ENCODE measurements around the gene ULK4. TPM values are rescaled to one million over a fixed set of nuclear protein-coding genes. Genes with fewer than 3 reads are reported as not detected.

Gene ULK4
- total RNA-seq, 1 experiment from 2014 or later: 4.2 TPM

- Histone ChIP-seq H3K36me3 (ENCODE audit: control insufficient read depth, insufficient read depth, low read length) (no peaks in the 10 kb centered on the region; the same call in 1 of the 2 replicates), H3K4me3 (ENCODE audit: low read depth, low read length) (peak overlapping the region; percentile 97), H3K4me1 (peaks cover 37% of the 10 kb centered on the region), H3K27me3 (replicated peaks; ENCODE audit: control insufficient read depth, insufficient read depth, low read length) (no peaks in the 10 kb centered on the region), H3K9me3 (no peaks in the 10 kb centered on the region)
- Mint-ChIP-seq H3K36me3 (ENCODE audit: insufficient read depth, unreplicated experiment) (peaks cover 18% of the 10 kb centered on the region), H3K9me3 (ENCODE audit: unreplicated experiment) (no peaks in the 10 kb centered on the region), H3K27me3 (ENCODE audit: insufficient read depth, unreplicated experiment) (no peaks in the 10 kb centered on the region), H3K4me3 (ENCODE audit: unreplicated experiment) (peak overlapping the region; percentile 80), H3K27ac (ENCODE audit: unreplicated experiment) (peak overlapping the region; percentile 69), H3K4me1 (ENCODE audit: low read depth, unreplicated experiment) (peaks cover 19% of the 10 kb centered on the region)
- no peak for TF ChIP-seq CTCF (IDR thresholded peaks at IDR 0.05; ENCODE audit: insufficient read depth in 1 of 2, low read depth in 1 of 2, low read length in 1 of 2, severe bottlenecking in 1 of 2, unreplicated experiment in 1 of 2)
- DNase-seq: peak in 1 of 2 experiments; percentile 31
- POLR2A ChIA-PET: no interaction called here
- CTCF ChIA-PET: no interaction called here
- intact Hi-C loops (cut with micrococcal nuclease; ENCODE audit: unreplicated experiment): loop anchor here (5.0 to 10.0 kb wide), 4 partner anchors 117 to 876 kb away; no protein-coding TSS in a partner anchor
- no TSS peak for BruUV-seq (replicated peaks)
Measured at GRCh38 chr3:41200669-41201021, 761.3 kb downstream of the ULK4 start.

- Mint-ChIP-seq H3K27ac (ENCODE audit: unreplicated experiment) (peak overlapping the region; percentile 69), H3K4me1 (ENCODE audit: low read depth, unreplicated experiment) (peaks cover 19% of the 10 kb centered on the region), H3K27me3 (ENCODE audit: insufficient read depth, unreplicated experiment) (no peaks in the 10 kb centered on the region), H3K9me3 (ENCODE audit: unreplicated experiment) (no peaks in the 10 kb centered on the region), H3K4me3 (ENCODE audit: unreplicated experiment) (peak overlapping the region; percentile 80), H3K36me3 (ENCODE audit: insufficient read depth, unreplicated experiment) (peaks cover 18% of the 10 kb centered on the region)
- H3K4me1 ChIP-seq: peaks cover 36% of the 10 kb centered on the region
- H3K36me3 ChIP-seq (ENCODE audit: control insufficient read depth, insufficient read depth, low read length): no peaks in the 10 kb centered on the region
- no peak for TF ChIP-seq CTCF (IDR thresholded peaks at IDR 0.05; ENCODE audit: insufficient read depth in 1 of 2, low read depth in 1 of 2, low read length in 1 of 2, severe bottlenecking in 1 of 2, unreplicated experiment in 1 of 2)
- BruUV-seq (replicated peaks): TSS peak; percentile 28
- H3K27me3 ChIP-seq (replicated peaks; ENCODE audit: control insufficient read depth, insufficient read depth, low read length): no peaks in the 10 kb centered on the region
- ChIA-PET POLR2A (interaction anchor here (0.6 to 1.9 kb wide), 7 partner anchors 10 to 373 kb away, joined by 3 to 14 read pairs (median 7); no protein-coding TSS in a partner anchor), CTCF (interaction anchor here (0.7 to 0.9 kb wide), 2 partner anchors 10 to 743 kb away, joined by 5 to 6 read pairs; partner anchors contain the start of gene RPL14)
- intact Hi-C loops (cut with micrococcal nuclease; ENCODE audit: unreplicated experiment): loop anchor here (5.0 to 10.0 kb wide), 5 partner anchors 117 to 875 kb away; no protein-coding TSS in a partner anchor
- H3K9me3 ChIP-seq: no peaks in the 10 kb centered on the region
- H3K4me3 ChIP-seq (ENCODE audit: low read depth, low read length): peak overlapping the region; percentile 97
- no peak for DNase-seq
Measured at GRCh38 chr3:41199866-41200668, 761.8 kb downstream of the ULK4 start.

- ChIA-PET CTCF (interaction anchor here (0.7 to 0.9 kb wide), 3 partner anchors 9 to 742 kb away, joined by 4 to 6 read pairs (median 5); partner anchors contain the start of gene RPL14), POLR2A (interaction anchor here (0.6 to 1.9 kb wide), 11 partner anchors 9 to 387 kb away, joined by 3 to 14 read pairs (median 6); no protein-coding TSS in a partner anchor)
- Histone ChIP-seq H3K9me3 (no peaks in the 10 kb centered on the region), H3K4me1 (peaks cover 27% of the 10 kb centered on the region), H3K36me3 (ENCODE audit: control insufficient read depth, insufficient read depth, low read length) (no peaks in the 10 kb centered on the region), H3K4me3 (ENCODE audit: low read depth, low read length) (peak within 1 kb of the TSS; percentile 97), H3K27me3 (replicated peaks; ENCODE audit: control insufficient read depth, insufficient read depth, low read length) (no peaks in the 10 kb centered on the region)
- peak within 1 kb of the TSS; percentile 80 for H3K4me3 Mint-ChIP-seq (ENCODE audit: unreplicated experiment)
- BruUV-seq (replicated peaks): no TSS peak
- no peaks in the 10 kb centered on the region for H3K27me3 Mint-ChIP-seq (ENCODE audit: insufficient read depth, unreplicated experiment)
- TF ChIP-seq CTCF (IDR thresholded peaks at IDR 0.05; ENCODE audit: insufficient read depth in 1 of 2, low read depth in 1 of 2, low read length in 1 of 2, severe bottlenecking in 1 of 2, unreplicated experiment in 1 of 2): no peak
- peaks cover 18% of the 10 kb centered on the region for H3K36me3 Mint-ChIP-seq (ENCODE audit: insufficient read depth, unreplicated experiment)
- peaks cover 13% of the 10 kb centered on the region for H3K4me1 Mint-ChIP-seq (ENCODE audit: low read depth, unreplicated experiment)
- intact Hi-C loops (cut with micrococcal nuclease; ENCODE audit: unreplicated experiment): loop anchor here (10.0 kb wide), 1 partner anchor 354 kb away; no protein-coding TSS in a partner anchor
- H3K9me3 Mint-ChIP-seq (ENCODE audit: unreplicated experiment): no peaks in the 10 kb centered on the region
- peak within 1 kb of the TSS; percentile 94 for H3K27ac Mint-ChIP-seq (ENCODE audit: unreplicated experiment)
- DNase-seq: peak; percentile 83 to 88
Measured at GRCh38 chr3:41198950-41199865, 762.7 kb downstream of the ULK4 start, which contains the start of gene CTNNB1. TSS of gene CTNNB1 (plus strand) at chr3:41199505. CDS start at chr3:41224069, 24,564 bp downstream.
